GM12873 (cell line): ENCODE measurements around the gene LAMB3.

ENCODE experiments used
- TF ChIP-seq, protein P1 (sequence below): IDR thresholded peaks from 2 replicates; pipeline ENCODE4 v1.5.1; 2012; ENCODE audit warnings: low read depth, mild to moderate bottlenecking, moderate library complexity, low read length, control low read depth; ENCODE audit not compliant: insufficient read depth; ENCODE audit errors: missing control alignments

Gene LAMB3

DNA sequence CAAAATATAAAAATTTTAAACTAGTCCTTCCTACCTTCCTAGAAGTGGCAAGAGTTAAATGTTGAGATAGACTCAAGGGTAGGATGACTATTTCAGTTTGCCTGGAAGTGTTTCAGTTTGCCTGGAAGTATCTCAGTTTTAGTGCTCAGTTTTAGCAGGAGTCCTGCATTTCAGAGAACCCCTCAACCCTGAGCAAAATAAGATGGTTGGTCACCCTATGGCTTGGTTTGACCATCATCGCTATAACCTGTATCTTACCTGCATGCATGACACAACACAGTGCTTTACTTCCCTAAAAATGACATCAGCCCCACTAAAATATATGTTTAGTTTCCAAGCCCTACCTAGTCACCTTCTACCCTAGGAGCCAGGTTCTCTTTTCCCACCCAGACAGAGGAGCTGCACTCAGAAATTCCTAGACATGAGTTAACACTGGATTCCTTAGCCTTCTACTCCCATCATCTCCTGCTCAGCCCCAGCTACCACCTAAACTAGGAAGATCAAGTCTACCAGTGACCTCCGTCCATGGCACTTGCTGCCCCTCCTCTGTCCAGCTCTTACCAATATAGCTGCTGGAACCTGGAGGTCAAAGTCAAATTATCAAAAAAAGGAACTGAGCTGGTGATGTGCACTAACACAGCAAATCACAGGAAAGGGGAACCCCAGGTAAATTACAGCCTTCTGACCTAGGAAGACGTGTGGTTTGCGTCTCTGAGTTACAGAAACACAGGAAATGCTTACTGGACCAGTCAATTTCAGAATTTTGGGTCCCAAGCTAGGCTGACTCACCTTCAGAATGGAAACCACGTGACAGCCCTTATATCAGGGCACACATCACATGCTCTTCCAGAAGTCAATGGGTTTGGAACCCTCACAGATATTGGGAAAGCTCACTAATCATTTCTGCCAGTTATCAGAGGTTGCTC is 20.7 kb upstream of the LAMB3 start:
- TF ChIP-seq, protein P1, sequence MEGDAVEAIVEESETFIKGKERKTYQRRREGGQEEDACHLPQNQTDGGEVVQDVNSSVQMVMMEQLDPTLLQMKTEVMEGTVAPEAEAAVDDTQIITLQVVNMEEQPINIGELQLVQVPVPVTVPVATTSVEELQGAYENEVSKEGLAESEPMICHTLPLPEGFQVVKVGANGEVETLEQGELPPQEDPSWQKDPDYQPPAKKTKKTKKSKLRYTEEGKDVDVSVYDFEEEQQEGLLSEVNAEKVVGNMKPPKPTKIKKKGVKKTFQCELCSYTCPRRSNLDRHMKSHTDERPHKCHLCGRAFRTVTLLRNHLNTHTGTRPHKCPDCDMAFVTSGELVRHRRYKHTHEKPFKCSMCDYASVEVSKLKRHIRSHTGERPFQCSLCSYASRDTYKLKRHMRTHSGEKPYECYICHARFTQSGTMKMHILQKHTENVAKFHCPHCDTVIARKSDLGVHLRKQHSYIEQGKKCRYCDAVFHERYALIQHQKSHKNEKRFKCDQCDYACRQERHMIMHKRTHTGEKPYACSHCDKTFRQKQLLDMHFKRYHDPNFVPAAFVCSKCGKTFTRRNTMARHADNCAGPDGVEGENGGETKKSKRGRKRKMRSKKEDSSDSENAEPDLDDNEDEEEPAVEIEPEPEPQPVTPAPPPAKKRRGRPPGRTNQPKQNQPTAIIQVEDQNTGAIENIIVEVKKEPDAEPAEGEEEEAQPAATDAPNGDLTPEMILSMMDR, result no peak

DNA sequence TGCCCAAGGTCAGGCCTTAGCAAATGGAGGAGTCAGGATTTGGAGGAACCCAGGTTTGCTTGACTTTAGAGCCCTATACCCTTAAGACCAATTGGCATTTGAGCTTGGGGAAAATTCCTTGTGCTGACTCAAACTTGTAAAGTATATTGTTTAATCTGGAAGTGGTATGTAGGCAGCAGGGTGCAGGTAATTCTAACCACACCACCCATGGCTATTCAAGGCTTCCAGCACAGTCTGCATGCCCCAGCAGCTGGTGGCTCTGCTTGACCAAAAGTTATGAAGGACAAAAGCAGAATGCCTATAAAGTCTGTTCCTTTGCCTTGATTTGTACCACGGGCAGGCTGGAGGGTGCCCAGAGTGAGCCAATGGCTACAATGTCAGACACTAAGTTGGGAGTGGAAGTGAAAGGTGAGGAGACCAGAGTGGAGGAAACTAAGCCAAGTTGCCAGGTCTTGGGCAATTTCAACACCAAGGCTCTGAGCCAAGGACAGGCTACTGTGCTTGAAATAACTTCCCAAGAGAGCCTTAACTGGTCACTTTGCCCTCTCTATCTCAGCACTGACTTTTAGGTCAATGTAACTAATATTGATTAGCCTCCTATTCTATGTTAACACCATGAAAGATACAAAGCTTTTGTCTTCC is 18.3 kb upstream of the LAMB3 start:
- TF ChIP-seq, protein P1, result no peak

DNA sequence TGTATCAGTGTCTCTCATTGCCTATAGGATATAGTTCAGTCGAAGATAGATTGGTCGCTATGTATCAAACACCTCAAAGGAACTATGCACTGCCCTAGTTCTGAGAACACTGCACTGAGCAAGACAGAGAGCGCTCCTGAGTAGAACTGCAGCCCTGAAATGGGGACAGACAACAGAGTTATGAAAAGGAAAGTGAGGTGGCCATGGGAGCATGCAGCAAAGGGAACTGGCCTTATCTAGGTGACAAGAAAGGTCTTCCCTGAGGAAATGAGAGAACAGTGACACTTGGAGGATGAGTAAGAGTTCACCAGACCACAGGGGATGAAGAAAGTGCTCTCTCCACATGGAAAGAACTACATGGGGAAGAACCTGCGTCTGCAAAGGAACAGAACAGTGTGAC is 15.5 kb upstream of the LAMB3 start:
- TF ChIP-seq, protein P1, result no peak

DNA sequence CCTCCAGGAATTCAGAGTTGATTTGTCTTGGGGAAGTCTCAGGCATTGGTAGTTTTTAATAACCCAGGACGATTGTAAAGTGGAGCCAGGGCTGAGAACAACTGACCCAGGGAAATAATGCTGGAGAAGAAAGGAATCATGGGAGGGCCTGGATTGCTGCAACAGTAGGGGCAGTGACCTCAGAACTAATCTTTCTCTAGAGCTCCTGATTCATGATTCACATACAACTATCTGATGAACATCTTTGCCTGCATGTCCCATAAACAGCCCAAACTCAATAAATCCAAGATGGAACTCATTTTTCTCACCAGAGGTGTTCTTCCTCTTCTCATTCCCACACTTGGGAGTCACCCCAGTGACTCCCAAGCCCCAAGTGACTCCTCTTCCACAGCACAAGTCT is 14.9 kb upstream of the LAMB3 start:
- TF ChIP-seq, protein P1, result no peak

DNA sequence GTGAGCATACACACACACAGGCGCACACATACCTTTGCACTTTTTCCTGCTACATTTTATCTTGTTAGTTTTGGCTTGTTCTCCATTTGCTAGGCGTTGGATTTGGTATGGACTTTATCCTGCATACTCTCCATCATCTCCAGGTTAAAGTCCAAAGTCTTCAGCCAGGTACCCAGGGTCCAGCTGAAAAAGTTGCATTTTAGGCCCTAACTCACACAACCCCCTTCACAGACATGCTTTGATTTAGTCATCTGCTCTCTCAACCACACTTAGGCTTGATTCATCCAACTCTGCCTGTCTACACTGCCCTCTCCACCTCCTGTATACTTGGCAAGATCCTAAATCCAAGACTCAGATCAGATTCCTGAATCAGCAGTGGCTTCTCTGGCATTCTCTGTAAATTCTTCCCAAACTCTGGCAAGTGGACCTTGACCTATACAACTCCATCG is 10.7 kb upstream of the LAMB3 start:
- TF ChIP-seq, protein P1, result no peak

DNA sequence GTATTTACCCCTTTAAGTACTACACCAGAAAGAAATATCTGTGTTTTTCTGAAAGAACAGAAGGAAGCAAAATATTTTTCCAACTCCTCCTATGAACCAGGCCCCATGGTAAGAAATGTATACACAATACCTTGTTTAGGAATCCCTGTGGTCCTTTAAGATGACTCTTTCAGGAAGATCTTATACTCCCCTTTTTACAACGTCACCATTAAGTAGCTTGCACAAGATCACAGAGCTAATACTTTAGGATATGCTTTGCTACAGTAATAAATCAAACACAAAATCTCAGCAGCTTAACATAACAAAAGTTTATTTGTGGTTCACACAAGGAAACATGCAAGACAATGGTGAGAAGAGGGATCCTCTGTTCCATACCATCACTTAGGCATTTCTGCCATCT is 8.8 kb upstream of the LAMB3 start:
- TF ChIP-seq, protein P1, result no peak

DNA sequence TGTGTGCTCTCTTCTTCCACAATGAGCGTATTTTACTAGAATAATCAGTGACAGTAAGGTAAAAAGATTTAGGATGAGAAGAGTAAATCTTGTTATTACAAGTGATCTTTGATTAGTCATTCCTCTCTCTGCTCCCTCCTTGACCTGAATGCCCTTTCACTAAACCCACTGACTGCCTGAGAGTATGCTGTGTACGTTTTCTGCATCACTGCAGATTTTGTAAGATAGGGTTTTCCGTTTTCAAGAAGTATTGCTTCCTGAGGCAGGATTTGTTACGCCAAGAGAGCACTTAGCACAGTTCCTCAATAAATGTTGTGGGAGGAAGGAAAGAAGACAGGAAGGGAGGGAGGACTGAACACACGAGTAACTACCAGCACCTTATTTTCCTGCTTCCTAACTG is 7.7 kb upstream of the LAMB3 start:
- TF ChIP-seq, protein P1, result no peak
